ENCODE measurements around the gene AGBL1. TPM values are rescaled to one million over a fixed set of nuclear protein-coding genes. Genes with fewer than 3 reads are reported as not detected.

The AGBL1 gene
- total and polyA plus RNA-seq, 3 experiments from 2014 or later = not detected

DNA sequence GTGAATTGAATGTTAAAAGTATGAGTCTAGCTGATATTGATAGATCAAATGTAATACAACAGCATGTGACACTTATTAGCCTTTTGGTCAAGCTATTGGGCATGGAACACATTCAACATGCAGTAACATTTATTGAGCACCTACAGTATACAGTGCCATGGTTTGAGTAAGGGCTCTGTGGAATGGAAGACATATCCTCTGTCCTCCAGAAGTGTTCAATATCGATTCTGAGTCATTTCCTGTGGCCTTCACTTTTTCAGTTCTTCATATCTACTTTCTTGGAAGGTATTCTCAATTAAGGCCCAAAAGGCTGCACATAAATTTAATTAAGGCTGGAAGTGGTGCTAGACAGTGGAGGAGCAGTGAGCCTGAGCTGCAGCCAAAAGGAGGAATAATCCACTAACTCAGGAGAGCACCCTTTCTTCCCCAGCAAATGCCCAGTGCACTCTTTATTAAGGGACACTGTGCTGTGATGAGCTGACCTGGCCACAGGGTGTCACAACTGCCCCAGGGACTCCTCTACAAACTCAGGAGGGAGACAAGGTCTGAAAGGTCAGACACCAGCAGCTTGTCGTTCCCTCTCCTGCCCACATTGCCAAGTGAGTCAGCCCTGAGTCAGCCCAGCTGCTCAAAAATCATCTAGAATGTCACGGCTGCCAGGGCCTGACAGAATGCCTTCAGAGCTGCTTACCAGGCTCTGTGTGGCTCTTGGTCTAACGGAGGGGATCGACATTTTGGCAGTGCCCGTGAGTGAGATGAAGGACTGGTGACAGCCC is 544.8 kb downstream of the AGBL1 start:
- H3K9me3 Mint-ChIP-seq = no peaks in the 10 kb centered on the region
- Histone ChIP-seq H3K27ac (ENCODE audit: low read depth, low read length) (no peak overlapping the region), H3K36me3 (ENCODE audit: insufficient read depth, low read length) (no peaks in the 10 kb centered on the region), H3K4me3 (ENCODE audit: low read length) (no peak overlapping the region), H3K4me1 (ENCODE audit: insufficient read depth, low read length) (peaks cover 7% of the 10 kb centered on the region), H3K9me3 (ENCODE audit: low read length) (no peaks in the 10 kb centered on the region), H3K27me3 (ENCODE audit: insufficient read depth, low read length, poor library complexity, severe bottlenecking) (no peaks in the 10 kb centered on the region)
- peak; percentile 7 to 82 (median 30) for DNase-seq
- peaks cover 0 to 1% of the 10 kb centered on the region in 2 donors for H3K27me3 Mint-ChIP-seq
- peaks cover 11 to 47% (median 29%) of the 10 kb centered on the region in 3 donors for H3K4me1 Mint-ChIP-seq
- H3K4me3 Mint-ChIP-seq = peak overlapping the region in 3 of 7 donors; percentile 5 to 19 (median 13)
- ChIA-PET CTCF (interaction anchor here (0.7 to 2.4 kb wide), 13 partner anchors 10 to 393 kb away, joined by 3 to 36 read pairs (median 4); no protein-coding TSS in a partner anchor), POLR2A (interaction anchor here (0.7 to 1.3 kb wide), 4 partner anchors 10 to 118 kb away, joined by 3 to 4 read pairs (median 4); no protein-coding TSS in a partner anchor)
- no peaks in the 10 kb centered on the region for H3K36me3 Mint-ChIP-seq
- peak overlapping the region in 5 of 8 donors; percentile 4 to 87 (median 13) for H3K27ac Mint-ChIP-seq

DNA sequence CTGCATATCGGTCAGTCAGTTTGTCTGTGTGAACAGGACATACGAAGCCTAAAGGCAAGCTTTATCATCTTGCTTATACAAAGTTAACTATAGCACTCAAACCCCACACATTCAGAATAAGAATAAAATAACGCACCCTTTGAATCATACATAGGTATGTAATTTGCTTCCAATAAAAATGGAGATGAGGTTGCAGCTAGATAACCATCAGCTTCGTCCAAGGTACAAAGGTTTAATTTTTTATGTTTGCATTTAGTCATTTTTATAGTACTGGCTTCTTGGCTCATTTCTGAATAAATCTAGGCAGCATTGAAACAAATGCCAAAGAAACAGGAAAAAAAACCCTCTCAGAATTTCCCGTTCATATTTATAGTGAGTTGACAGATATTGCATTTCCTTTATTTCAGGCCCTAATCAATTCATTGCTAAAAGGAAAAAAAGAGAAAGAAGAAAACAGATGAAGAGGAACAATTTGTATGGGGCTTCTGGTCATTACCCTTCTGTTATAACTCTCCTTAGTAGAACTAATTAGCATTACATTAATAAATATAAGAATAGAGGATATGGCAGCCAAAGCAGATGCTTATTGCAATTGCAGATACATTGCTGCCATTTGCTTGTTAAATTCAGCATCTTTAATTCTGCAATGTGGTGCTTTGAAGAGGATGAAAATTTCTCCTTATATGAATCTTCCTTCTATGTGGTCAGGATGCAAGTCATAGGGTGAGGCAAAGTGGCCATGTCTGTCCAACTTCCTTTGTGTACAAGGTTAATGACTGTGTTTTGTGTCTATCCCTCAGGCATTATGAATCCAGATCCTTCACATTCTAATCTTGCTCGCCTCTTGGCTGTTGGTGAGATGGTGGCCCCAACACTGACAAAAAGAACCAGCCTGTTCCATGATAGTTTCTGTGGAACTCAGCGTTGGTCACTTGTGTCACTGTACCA is 550.0 kb downstream of the AGBL1 start:
- Mint-ChIP-seq H3K27me3 (peaks cover 0 to 1% of the 10 kb centered on the region in 2 donors), H3K9me3 (no peaks in the 10 kb centered on the region), H3K4me1 (peaks cover 2 to 26% (median 2%) of the 10 kb centered on the region in 3 donors), H3K36me3 (no peaks in the 10 kb centered on the region), H3K27ac (peak overlapping the region in 1 of 8 donors; percentile 11), H3K4me3 (no peak overlapping the region)
- no peak overlapping the region for H3K4me3 ChIP-seq (ENCODE audit: low read length)
- peaks cover 4% of the 10 kb centered on the region for H3K4me1 ChIP-seq (ENCODE audit: insufficient read depth, low read length)
- no peak for DNase-seq
- ChIA-PET CTCF (interaction anchor here (1.1 to 1.8 kb wide), 2 partner anchors 25 to 114 kb away, joined by 3 to 9 read pairs; no protein-coding TSS in a partner anchor), POLR2A (no interaction called here)
- no peak overlapping the region for H3K27ac ChIP-seq (ENCODE audit: low read depth, low read length)
- H3K27me3 ChIP-seq (ENCODE audit: insufficient read depth, low read length, poor library complexity, severe bottlenecking) = no peaks in the 10 kb centered on the region
- H3K36me3 ChIP-seq (ENCODE audit: insufficient read depth, low read length) = no peaks in the 10 kb centered on the region
- H3K9me3 ChIP-seq (ENCODE audit: low read length) = no peaks in the 10 kb centered on the region

DNA sequence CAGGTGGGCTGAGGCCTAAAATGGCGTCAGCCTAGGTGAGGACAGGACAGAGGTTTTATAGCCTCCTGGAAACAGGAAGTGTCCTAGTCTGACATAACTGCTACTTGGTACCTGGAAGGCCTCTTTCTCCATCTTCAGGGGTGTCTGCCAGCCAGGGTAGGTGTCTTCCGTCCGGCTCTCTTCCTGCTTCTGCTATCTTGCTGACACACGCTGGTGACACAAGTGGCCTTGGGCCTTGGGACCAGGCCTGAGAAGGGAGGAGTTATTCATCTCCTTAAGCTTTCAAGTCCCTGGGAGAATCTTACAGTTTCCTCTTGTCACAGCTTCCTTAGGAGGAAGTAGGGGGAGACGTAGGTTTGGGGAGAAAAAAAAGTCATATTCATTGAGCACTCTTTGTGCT is 551.3 kb downstream of the AGBL1 start:
- POLR2A ChIA-PET = no interaction called here
- Mint-ChIP-seq H3K4me3 (no peak overlapping the region), H3K4me1 (peaks cover 0 to 20% (median 0%) of the 10 kb centered on the region in 3 donors), H3K36me3 (no peaks in the 10 kb centered on the region), H3K27ac (peak overlapping the region in 1 of 8 donors; percentile 11), H3K27me3 (peaks cover 0 to 1% of the 10 kb centered on the region in 2 donors), H3K9me3 (no peaks in the 10 kb centered on the region)
- no peaks in the 10 kb centered on the region for H3K27me3 ChIP-seq (ENCODE audit: insufficient read depth, low read length, poor library complexity, severe bottlenecking)
- no peak overlapping the region for H3K4me3 ChIP-seq (ENCODE audit: low read length)
- H3K36me3 ChIP-seq (ENCODE audit: insufficient read depth, low read length) = no peaks in the 10 kb centered on the region
- no peaks in the 10 kb centered on the region for H3K4me1 ChIP-seq (ENCODE audit: insufficient read depth, low read length)
- DNase-seq = no peak
- H3K9me3 ChIP-seq (ENCODE audit: low read length) = no peaks in the 10 kb centered on the region
- no peak overlapping the region for H3K27ac ChIP-seq (ENCODE audit: low read depth, low read length)
- CTCF ChIA-PET = no interaction called here

DNA sequence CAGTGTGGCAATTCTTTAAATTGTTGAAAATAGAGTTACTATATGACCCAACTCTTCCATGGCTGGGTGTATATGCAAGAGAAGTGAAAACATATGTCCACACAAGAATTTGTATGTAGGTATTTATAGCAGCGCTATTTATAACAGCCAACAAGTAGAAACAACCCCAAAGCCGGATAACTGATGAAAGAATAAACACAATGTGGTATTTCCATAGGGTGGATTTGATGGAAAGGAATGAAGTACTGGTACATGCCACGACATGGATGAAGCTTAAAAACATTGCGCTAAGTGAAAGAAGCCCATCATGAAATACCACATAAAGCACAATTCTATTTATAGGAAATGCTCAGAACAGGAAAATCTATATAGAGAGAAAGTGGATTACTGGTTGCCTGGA is 554.5 kb downstream of the AGBL1 start:
- no peaks in the 10 kb centered on the region for H3K4me1 ChIP-seq (ENCODE audit: insufficient read depth, low read length)
- DNase-seq = no peak
- Mint-ChIP-seq H3K36me3 (peaks cover 0 to 5% (median 0%) of the 10 kb centered on the region in 3 donors), H3K9me3 (peaks cover 0 to 4% (median 0%) of the 10 kb centered on the region in 5 donors), H3K4me3 (no peak overlapping the region), H3K27me3 (no peaks in the 10 kb centered on the region), H3K4me1 (peaks cover 0 to 13% (median 0%) of the 10 kb centered on the region in 3 donors), H3K27ac (no peak overlapping the region)
- ChIA-PET CTCF (interaction anchor here (1.0 kb wide), 1 partner anchor 10 kb away, joined by 3 read pairs; no protein-coding TSS in a partner anchor), POLR2A (no interaction called here)
- no peak overlapping the region for H3K4me3 ChIP-seq (ENCODE audit: low read length)
- no peaks in the 10 kb centered on the region for H3K36me3 ChIP-seq (ENCODE audit: insufficient read depth, low read length)
- no peaks in the 10 kb centered on the region for H3K9me3 ChIP-seq (ENCODE audit: low read length)
- no peak overlapping the region for H3K27ac ChIP-seq (ENCODE audit: low read depth, low read length)
- H3K27me3 ChIP-seq (ENCODE audit: insufficient read depth, low read length, poor library complexity, severe bottlenecking) = no peaks in the 10 kb centered on the region

DNA sequence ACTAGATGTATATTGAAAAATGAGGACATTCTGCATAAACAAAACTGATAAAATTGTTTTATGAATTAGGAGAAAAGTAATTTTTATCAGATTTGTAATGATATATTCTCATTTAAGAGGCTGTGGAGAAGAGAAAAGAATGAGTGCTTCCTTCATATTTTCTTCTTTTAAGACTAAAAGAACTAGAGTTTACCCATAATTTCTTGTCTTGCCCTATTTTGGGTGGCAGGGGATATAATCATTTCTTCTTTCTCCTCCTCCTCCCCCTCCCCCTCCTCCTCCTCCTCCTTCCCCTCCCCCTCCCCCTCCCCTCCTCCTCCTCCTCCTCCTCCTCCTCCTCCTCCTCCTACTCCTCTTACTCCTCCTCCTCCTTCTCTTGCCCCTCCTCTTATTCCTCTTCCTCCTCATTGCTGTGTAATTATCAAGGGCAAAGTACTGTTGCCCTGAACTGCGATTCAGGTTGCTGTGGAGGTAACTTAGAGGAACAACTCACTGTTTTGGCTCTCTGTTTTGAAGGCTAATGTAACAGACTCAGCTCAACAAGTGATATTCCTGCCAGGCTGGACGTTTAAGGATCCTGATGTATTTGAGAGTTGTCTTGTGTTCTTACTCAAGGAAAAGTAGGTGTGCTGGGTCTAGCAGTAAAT is 555.4 kb downstream of the AGBL1 start:
- peak overlapping the region in 1 of 8 donors; percentile 25 for H3K27ac Mint-ChIP-seq
- no peaks in the 10 kb centered on the region for H3K27me3 Mint-ChIP-seq
- peaks cover 0 to 5% (median 0%) of the 10 kb centered on the region in 3 donors for H3K36me3 Mint-ChIP-seq
- ChIA-PET POLR2A (no interaction called here), CTCF (interaction anchor here (1.0 kb wide), 1 partner anchor 10 kb away, joined by 3 read pairs; no protein-coding TSS in a partner anchor)
- no peaks in the 10 kb centered on the region for H3K9me3 ChIP-seq (ENCODE audit: low read length)
- no peaks in the 10 kb centered on the region for H3K27me3 ChIP-seq (ENCODE audit: insufficient read depth, low read length, poor library complexity, severe bottlenecking)
- no peak overlapping the region for H3K4me3 ChIP-seq (ENCODE audit: low read length)
- H3K4me3 Mint-ChIP-seq = no peak overlapping the region
- DNase-seq = no peak
- H3K27ac ChIP-seq (ENCODE audit: low read depth, low read length) = no peak overlapping the region
- no peaks in the 10 kb centered on the region for H3K4me1 ChIP-seq (ENCODE audit: insufficient read depth, low read length)
- peaks cover 0 to 13% (median 0%) of the 10 kb centered on the region in 3 donors for H3K4me1 Mint-ChIP-seq
- H3K9me3 Mint-ChIP-seq = peaks cover 0 to 4% (median 0%) of the 10 kb centered on the region in 5 donors
- H3K36me3 ChIP-seq (ENCODE audit: insufficient read depth, low read length) = no peaks in the 10 kb centered on the region

DNA sequence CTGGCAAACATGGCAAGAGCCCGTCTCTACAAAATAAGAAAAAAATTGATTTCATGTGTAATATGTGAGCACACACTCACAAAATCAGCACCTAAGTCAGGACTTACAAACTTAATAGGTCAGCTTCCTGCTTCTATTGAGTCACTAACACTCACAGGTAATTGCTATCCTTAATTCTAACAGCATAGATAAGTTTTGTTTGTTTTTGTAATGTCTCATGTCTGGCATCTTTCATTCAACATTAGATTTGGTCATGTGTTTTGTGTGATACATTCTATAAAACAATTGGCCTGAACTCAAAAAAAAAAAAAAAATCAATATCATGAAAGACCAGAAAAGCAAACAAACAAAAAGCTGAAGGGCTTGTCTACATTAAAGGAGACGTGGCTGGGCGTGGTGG is 564.7 kb downstream of the AGBL1 start:
- H3K9me3 Mint-ChIP-seq = no peaks in the 10 kb centered on the region
- POLR2A ChIA-PET = no interaction called here

DNA sequence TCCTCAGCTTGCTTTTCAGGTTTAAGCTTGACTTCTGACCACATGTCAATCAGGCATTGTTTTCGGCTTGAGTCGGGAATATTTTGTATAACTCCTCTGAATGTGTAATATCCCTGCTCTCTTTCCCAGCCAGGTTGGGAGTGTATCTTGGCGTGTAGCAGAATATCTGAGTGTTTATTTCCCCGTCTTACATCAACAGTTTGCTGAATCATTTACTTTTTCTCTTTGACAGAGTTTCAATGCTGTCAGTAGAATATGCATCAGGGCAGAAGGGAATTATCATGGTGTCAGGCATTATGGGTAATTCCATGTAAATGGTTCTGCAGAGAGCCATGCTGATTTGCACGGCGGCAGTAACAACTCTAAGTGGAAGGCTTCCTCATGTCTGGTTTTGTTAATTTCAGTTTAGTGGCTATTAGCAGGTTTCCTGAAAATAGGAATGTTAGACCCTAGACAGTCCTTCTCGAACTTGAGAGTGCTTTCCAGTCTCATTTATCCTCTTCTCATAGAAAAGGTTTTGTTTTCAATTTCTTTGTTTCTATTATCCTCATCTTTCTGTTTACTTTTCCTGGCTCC is 566.3 kb downstream of the AGBL1 start:
- no peaks in the 10 kb centered on the region for H3K27me3 ChIP-seq (ENCODE audit: insufficient read depth, low read length, poor library complexity, severe bottlenecking)
- H3K4me3 ChIP-seq (ENCODE audit: low read length) = no peak overlapping the region
- no peak overlapping the region for H3K27ac ChIP-seq (ENCODE audit: low read depth, low read length)
- no peak overlapping the region for H3K4me3 Mint-ChIP-seq
- H3K9me3 Mint-ChIP-seq = no peaks in the 10 kb centered on the region
- DNase-seq = no peak
- H3K36me3 Mint-ChIP-seq = no peaks in the 10 kb centered on the region
- H3K4me1 Mint-ChIP-seq = peaks cover 8 to 14% (median 14%) of the 10 kb centered on the region in 3 donors
- peaks cover 0 to 1% of the 10 kb centered on the region in 2 donors for H3K27me3 Mint-ChIP-seq
- peaks cover 11% of the 10 kb centered on the region for H3K4me1 ChIP-seq (ENCODE audit: insufficient read depth, low read length)
- H3K36me3 ChIP-seq (ENCODE audit: insufficient read depth, low read length) = no peaks in the 10 kb centered on the region
- POLR2A ChIA-PET = no interaction called here
- H3K27ac Mint-ChIP-seq = no peak overlapping the region
- CTCF ChIA-PET = no interaction called here
- no peaks in the 10 kb centered on the region for H3K9me3 ChIP-seq (ENCODE audit: low read length)

More for the DNA sequence above, 564.7 kb downstream of the AGBL1 start:
- CTCF ChIA-PET = no interaction called here
- Mint-ChIP-seq H3K36me3 (no peaks in the 10 kb centered on the region), H3K4me1 (no peaks in the 10 kb centered on the region), H3K4me3 (no peak overlapping the region), H3K27ac (no peak overlapping the region), H3K27me3 (peaks cover 0 to 1% of the 10 kb centered on the region in 2 donors)
- no peaks in the 10 kb centered on the region for H3K4me1 ChIP-seq (ENCODE audit: insufficient read depth, low read length)
- no peak for DNase-seq
- H3K4me3 ChIP-seq (ENCODE audit: low read length) = no peak overlapping the region
- no peaks in the 10 kb centered on the region for H3K9me3 ChIP-seq (ENCODE audit: low read length)
- no peaks in the 10 kb centered on the region for H3K27me3 ChIP-seq (ENCODE audit: insufficient read depth, low read length, poor library complexity, severe bottlenecking)
- H3K27ac ChIP-seq (ENCODE audit: low read depth, low read length) = no peak overlapping the region
- H3K36me3 ChIP-seq (ENCODE audit: insufficient read depth, low read length) = no peaks in the 10 kb centered on the region

Measured in CD8-positive, alpha-beta memory T cell (primary cell).